IMR-90 (cell line): Measurements from ENCODE around the gene FKBP7.

Experiments used
- BHLHE40 ChIP-seq: fragments of 150-350 bp; IDR thresholded peaks from 2 replicates; pipeline ENCODE4 v1.6.1; 2016; ENCODE audit warnings: mild to moderate bottlenecking, low read depth, low read length
- MXI1 ChIP-seq: IDR thresholded peaks from 2 replicates; pipeline ENCODE4 v1.6.1; 2012; ENCODE audit warnings: low read depth, mild to moderate bottlenecking, low read length, moderate library complexity, borderline replicate concordance
- RAD21 ChIP-seq: IDR thresholded peaks from 2 replicates; pipeline ENCODE4 v1.6.1; 2012; ENCODE audit warnings: low read length, improper control_type of control experiment
- USF2 ChIP-seq: fragments of 150-350 bp; IDR thresholded peaks from 2 replicates; pipeline ENCODE4 v1.6.1; 2017; ENCODE audit warnings: mild to moderate bottlenecking, antibody characterized with exemption, low read length, low read depth
- TF ChIP-seq, protein P1 (sequence below): conservative IDR thresholded peaks from 2 replicates; pipeline ENCODE4 v1.5.1; 2012; ENCODE audit warnings: mild to moderate bottlenecking, low read depth, low read length, improper control_type of control experiment

DNA sequence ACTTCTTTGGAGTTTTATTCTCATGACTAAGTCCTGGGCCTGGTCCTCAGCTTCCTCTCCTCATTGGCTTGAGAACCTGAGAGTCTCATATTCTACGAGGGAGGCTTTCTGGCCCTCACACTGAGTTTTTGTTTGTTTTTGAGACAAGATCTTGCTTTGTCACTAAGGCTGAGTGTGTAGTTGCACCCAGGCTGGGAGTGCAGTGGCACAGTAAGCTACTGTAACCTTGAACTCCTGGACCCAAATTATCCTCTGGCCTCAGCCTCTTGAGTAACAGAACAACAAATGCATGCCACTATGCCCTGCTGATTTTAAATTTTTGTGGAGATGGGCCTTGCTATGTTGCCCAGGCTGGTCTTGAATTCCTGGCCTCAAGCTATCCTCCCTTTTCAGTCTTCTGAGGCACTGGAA, 50.0 kb downstream of the FKBP7 start:
- no peak for TF ChIP-seq BHLHE40
- TF ChIP-seq MXI1: no peak
- TF ChIP-seq, protein P1, sequence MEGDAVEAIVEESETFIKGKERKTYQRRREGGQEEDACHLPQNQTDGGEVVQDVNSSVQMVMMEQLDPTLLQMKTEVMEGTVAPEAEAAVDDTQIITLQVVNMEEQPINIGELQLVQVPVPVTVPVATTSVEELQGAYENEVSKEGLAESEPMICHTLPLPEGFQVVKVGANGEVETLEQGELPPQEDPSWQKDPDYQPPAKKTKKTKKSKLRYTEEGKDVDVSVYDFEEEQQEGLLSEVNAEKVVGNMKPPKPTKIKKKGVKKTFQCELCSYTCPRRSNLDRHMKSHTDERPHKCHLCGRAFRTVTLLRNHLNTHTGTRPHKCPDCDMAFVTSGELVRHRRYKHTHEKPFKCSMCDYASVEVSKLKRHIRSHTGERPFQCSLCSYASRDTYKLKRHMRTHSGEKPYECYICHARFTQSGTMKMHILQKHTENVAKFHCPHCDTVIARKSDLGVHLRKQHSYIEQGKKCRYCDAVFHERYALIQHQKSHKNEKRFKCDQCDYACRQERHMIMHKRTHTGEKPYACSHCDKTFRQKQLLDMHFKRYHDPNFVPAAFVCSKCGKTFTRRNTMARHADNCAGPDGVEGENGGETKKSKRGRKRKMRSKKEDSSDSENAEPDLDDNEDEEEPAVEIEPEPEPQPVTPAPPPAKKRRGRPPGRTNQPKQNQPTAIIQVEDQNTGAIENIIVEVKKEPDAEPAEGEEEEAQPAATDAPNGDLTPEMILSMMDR: no peak
- no peak for TF ChIP-seq RAD21
- TF ChIP-seq USF2: no peak
